Measurements from ENCODE around the gene ZNF333. TPM values are rescaled to one million over a fixed set of nuclear protein-coding genes. Genes with fewer than 3 reads are reported as not detected.

ZNF333 gene
- total RNA-seq, 1 donor from 2014 or later: 23.0 TPM

GRCh38 chr19:14670408-14670807, 19.4 kb upstream of the ZNF333 start:
- no peaks in the 10 kb centered on the region for H3K9me3 Mint-ChIP-seq (ENCODE audit: unreplicated experiment)
- no peak for DNase-seq (ENCODE audit: extremely low spot score, unreplicated experiment)
- H3K4me1 Mint-ChIP-seq (ENCODE audit: unreplicated experiment): no peaks in the 10 kb centered on the region
- H3K27me3 Mint-ChIP-seq (ENCODE audit: unreplicated experiment): peaks cover 19% of the 10 kb centered on the region
- TF ChIP-seq CTCF (IDR thresholded peaks at IDR 0.05): no peak
- no peaks in the 10 kb centered on the region for H3K36me3 Mint-ChIP-seq (ENCODE audit: unreplicated experiment)
- no peak overlapping the region for H3K27ac Mint-ChIP-seq (ENCODE audit: unreplicated experiment)
- H3K4me3 Mint-ChIP-seq (ENCODE audit: unreplicated experiment): no peak overlapping the region

GRCh38 chr19:14672188-14672872, 17.5 kb upstream of the ZNF333 start:
- DNase-seq (ENCODE audit: extremely low spot score, unreplicated experiment): no peak
- Mint-ChIP-seq H3K4me3 (ENCODE audit: unreplicated experiment) (no peak overlapping the region), H3K27me3 (ENCODE audit: unreplicated experiment) (peaks cover 19% of the 10 kb centered on the region), H3K27ac (ENCODE audit: unreplicated experiment) (no peak overlapping the region), H3K36me3 (ENCODE audit: unreplicated experiment) (no peaks in the 10 kb centered on the region), H3K9me3 (ENCODE audit: unreplicated experiment) (no peaks in the 10 kb centered on the region), H3K4me1 (ENCODE audit: unreplicated experiment) (no peaks in the 10 kb centered on the region)
- TF ChIP-seq CTCF (IDR thresholded peaks at IDR 0.05): no peak

- peaks cover 19% of the 10 kb centered on the region for H3K27me3 Mint-ChIP-seq (ENCODE audit: unreplicated experiment)
- no peak for TF ChIP-seq CTCF (IDR thresholded peaks at IDR 0.05)
- H3K9me3 Mint-ChIP-seq (ENCODE audit: unreplicated experiment): no peaks in the 10 kb centered on the region
- no peak overlapping the region for H3K27ac Mint-ChIP-seq (ENCODE audit: unreplicated experiment)
- no peaks in the 10 kb centered on the region for H3K4me1 Mint-ChIP-seq (ENCODE audit: unreplicated experiment)
- no peak for DNase-seq (ENCODE audit: extremely low spot score, unreplicated experiment)
- H3K4me3 Mint-ChIP-seq (ENCODE audit: unreplicated experiment): no peak overlapping the region
- no peaks in the 10 kb centered on the region for H3K36me3 Mint-ChIP-seq (ENCODE audit: unreplicated experiment)
These were observed 16.8 kb upstream of the ZNF333 start for GRCh38 chr19:14673088-14673487.

GRCh38 chr19:14674764-14675163, 15.1 kb upstream of the ZNF333 start, which contains the start of gene ADGRE3:
Gene ADGRE3 (minus strand): TSS chr19:14674844. CDS start chr19:14674770, 74 bp downstream.
- Mint-ChIP-seq H3K4me3 (ENCODE audit: unreplicated experiment) (no peak within 1 kb of the TSS), H3K4me1 (ENCODE audit: unreplicated experiment) (no peaks in the 10 kb centered on the region), H3K27me3 (ENCODE audit: unreplicated experiment) (peaks cover 16% of the 10 kb centered on the region), H3K9me3 (ENCODE audit: unreplicated experiment) (no peaks in the 10 kb centered on the region), H3K27ac (ENCODE audit: unreplicated experiment) (no peak within 1 kb of the TSS), H3K36me3 (ENCODE audit: unreplicated experiment) (no peaks in the 10 kb centered on the region)
- no peak for DNase-seq (ENCODE audit: extremely low spot score, unreplicated experiment)
- TF ChIP-seq CTCF (IDR thresholded peaks at IDR 0.05): no peak

- H3K27ac Mint-ChIP-seq (ENCODE audit: unreplicated experiment): no peak overlapping the region
These were observed 13.1 kb upstream of the ZNF333 start for GRCh38 chr19:14676762-14677161.

More at GRCh38 chr19:14676762-14677161, 13.1 kb upstream of the ZNF333 start:
- TF ChIP-seq CTCF (IDR thresholded peaks at IDR 0.05): no peak
- H3K4me3 Mint-ChIP-seq (ENCODE audit: unreplicated experiment): no peak overlapping the region
- H3K27me3 Mint-ChIP-seq (ENCODE audit: unreplicated experiment): peaks cover 11% of the 10 kb centered on the region
- no peaks in the 10 kb centered on the region for H3K9me3 Mint-ChIP-seq (ENCODE audit: unreplicated experiment)
- no peaks in the 10 kb centered on the region for H3K4me1 Mint-ChIP-seq (ENCODE audit: unreplicated experiment)
- H3K36me3 Mint-ChIP-seq (ENCODE audit: unreplicated experiment): no peaks in the 10 kb centered on the region
- no peak for DNase-seq (ENCODE audit: extremely low spot score, unreplicated experiment)

Measured in osteocyte (in vitro differentiated cells).